HEK293T (cell line): Measurements from ENCODE around the gene SOBP.
A peak's percentile ranks its signal among the peaks of the same experiment; 100 is the strongest.

Experiments used
- CTCF ChIA-PET: fragments of 350-600 bp; formaldehyde crosslinking; extraction: SDS; loops from one replicate; lab custom pipeline; 2021; ENCODE audit warnings: antibody characterized with exemption, inconsistent platforms; lab: Yijun Ruan, JAX
- POLR2A ChIA-PET: fragments of 350-600 bp; formaldehyde crosslinking; extraction: SDS; loops from one replicate; lab custom pipeline; 2020; ENCODE audit warnings: antibody characterized with exemption, inconsistent platforms; lab: Yijun Ruan, JAX
- DNase-seq: peaks from one replicate; pipeline ENCODE4 v3.0.0; 2012; ENCODE audit warnings: mixed read lengths; ENCODE audit errors: extremely low spot score
- ARNT ChIP-seq: fragments of 450-650 bp; IDR thresholded peaks from 2 replicates; pipeline ENCODE4 v1.6.1; 2017; ENCODE audit warnings: mild to moderate bottlenecking
- BHLHE40 ChIP-seq: fragments of 450-650 bp; IDR thresholded peaks from 2 replicates; pipeline ENCODE4 v1.6.1; 2016; ENCODE audit warnings: mild to moderate bottlenecking, moderate library complexity, borderline replicate concordance
- CTBP1 ChIP-seq: fragments of 450-650 bp; IDR thresholded peaks from 2 replicates; pipeline ENCODE4 v1.6.1; 2016; ENCODE audit warnings: borderline replicate concordance
- ELF4 ChIP-seq: fragments of 450-650 bp; IDR thresholded peaks from 2 replicates; pipeline ENCODE4 v1.6.1; 2017; ENCODE audit warnings: antibody characterized with exemption
- FOXA1 ChIP-seq: fragments of 450-650 bp; IDR thresholded peaks from 2 replicates; pipeline ENCODE4 v1.6.1; 2016; ENCODE audit warnings: mild to moderate bottlenecking
- FOXK2 ChIP-seq: fragments of 450-650 bp; IDR thresholded peaks from 2 replicates; pipeline ENCODE4 v1.6.1; 2016; ENCODE audit warnings: mild to moderate bottlenecking
- FOXM1 ChIP-seq: fragments of 450-650 bp; IDR thresholded peaks from 2 replicates; pipeline ENCODE4 v1.6.1; 2017; ENCODE audit warnings: mild to moderate bottlenecking, borderline replicate concordance
- HDGF ChIP-seq: fragments of 450-650 bp; IDR thresholded peaks from 2 replicates; pipeline ENCODE4 v1.6.1; 2017; ENCODE audit warnings: antibody characterized with exemption, borderline replicate concordance
- L3MBTL2 ChIP-seq: fragments of 450-650 bp; conservative IDR thresholded peaks from 2 replicates; pipeline ENCODE4 v1.6.1; 2016; ENCODE audit warnings: mild to moderate bottlenecking
- LEF1 ChIP-seq: fragments of 450-650 bp; IDR thresholded peaks from 2 replicates; pipeline ENCODE4 v1.6.1; 2017; ENCODE audit warnings: mild to moderate bottlenecking, borderline replicate concordance
- NFRKB ChIP-seq: fragments of 450-650 bp; IDR thresholded peaks from 2 replicates; pipeline ENCODE4 v1.6.1; 2016; ENCODE audit warnings: mild to moderate bottlenecking, moderate library complexity
- PKNOX1 ChIP-seq: fragments of 450-650 bp; IDR thresholded peaks from 2 replicates; pipeline ENCODE4 v1.6.1; 2016
- SP1 ChIP-seq: fragments of 450-650 bp; IDR thresholded peaks from 2 replicates; pipeline ENCODE4 v1.6.1; 2017
- SUZ12 ChIP-seq: fragments of 450-650 bp; IDR thresholded peaks from 2 replicates; pipeline ENCODE4 v1.6.1; 2016; ENCODE audit warnings: mild to moderate bottlenecking
- TARDBP ChIP-seq: fragments of 450-650 bp; IDR thresholded peaks from 2 replicates; pipeline ENCODE4 v1.6.1; 2016
- ZNF384 ChIP-seq: fragments of 450-650 bp; IDR thresholded peaks from 2 replicates; pipeline ENCODE4 v1.6.1; 2016

The SOBP gene

GRCh38 chr6:107444277-107444676 lies 45.6 kb upstream of the SOBP start:
- ChIA-PET CTCF (no interaction called here), POLR2A (interaction anchor here (0.5 kb wide), 1 partner anchor 131 kb away, joined by 4 read pairs; no protein-coding TSS in a partner anchor)
- no peak for TF ChIP-seq FOXA1
- TF ChIP-seq SP1, result no peak
- no peak for TF ChIP-seq TARDBP
- TF ChIP-seq PKNOX1, result no peak
- TF ChIP-seq FOXM1, result no peak
- TF ChIP-seq SUZ12, result no peak
- TF ChIP-seq L3MBTL2, result no peak
- TF ChIP-seq CTBP1, result no peak
- TF ChIP-seq ZNF384, result no peak
- no peak for TF ChIP-seq ARNT
- TF ChIP-seq FOXK2, result no peak
- TF ChIP-seq LEF1, result no peak
- no peak for TF ChIP-seq ELF4
- no peak for TF ChIP-seq BHLHE40
- TF ChIP-seq NFRKB, result no peak
- TF ChIP-seq HDGF, result no peak
- no peak for DNase-seq

- ChIA-PET CTCF (no interaction called here), POLR2A (no interaction called here)
- TF ChIP-seq FOXK2 (no peak), FOXM1 (no peak), HDGF (no peak), FOXA1 (no peak), LEF1 (no peak), L3MBTL2 (no peak), CTBP1 (no peak), ELF4 (no peak), ARNT (no peak), SP1 (no peak), ZNF384 (no peak), PKNOX1 (no peak), TARDBP (no peak), NFRKB (no peak), BHLHE40 (no peak), SUZ12 (no peak)
- DNase-seq, result no peak
Measured at GRCh38 chr6:107447663-107448216, 42.2 kb upstream of the SOBP start.

- CTCF ChIA-PET, result no interaction called here
- POLR2A ChIA-PET, result no interaction called here
- DNase-seq, result no peak
- TF ChIP-seq NFRKB (no peak), ELF4 (no peak), FOXK2 (no peak), SUZ12 (no peak), FOXM1 (no peak), CTBP1 (no peak), TARDBP (no peak), HDGF (no peak), ZNF384 (no peak), LEF1 (no peak), PKNOX1 (no peak), ARNT (no peak), SP1 (no peak), L3MBTL2 (no peak), BHLHE40 (no peak), FOXA1 (no peak)
Measured at GRCh38 chr6:107448776-107449175, 41.1 kb upstream of the SOBP start.

DNA sequence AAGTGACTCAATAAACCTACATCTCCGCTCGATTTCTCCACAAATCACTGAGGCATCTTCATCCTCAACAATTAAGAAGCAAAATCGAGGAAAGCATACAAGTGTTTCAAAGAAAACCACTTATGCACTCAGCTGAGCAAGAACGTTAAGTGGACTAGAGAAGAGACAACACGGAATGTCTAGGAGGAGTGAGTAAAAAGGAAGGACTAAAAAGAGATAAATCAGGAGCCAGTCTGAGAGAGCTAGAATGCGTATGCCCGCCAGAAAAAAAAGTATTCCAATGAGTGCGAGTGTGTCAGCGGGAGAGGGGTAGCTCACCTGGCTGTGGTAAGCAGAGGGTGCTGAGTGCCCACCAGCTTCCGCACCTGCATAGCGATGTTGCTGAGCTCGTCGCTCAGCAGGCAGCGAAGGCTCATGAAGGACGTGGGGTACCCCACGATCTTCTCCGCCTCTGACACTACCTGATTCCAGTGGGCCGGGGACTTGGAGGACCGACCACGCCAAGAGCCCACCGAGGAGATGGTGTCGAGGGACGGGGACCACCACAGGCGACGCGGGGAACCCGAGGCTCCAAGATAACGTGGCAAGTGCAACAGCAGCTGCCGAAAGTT lies 31.1 kb upstream of the SOBP start:
- POLR2A ChIA-PET, result interaction anchor here (0.6 to 3.3 kb wide), 41 partner anchors 10 to 498 kb away, joined by 3 to 78 read pairs (median 3); partner anchors contain the start of genes BEND3 and SOBP
- TF ChIP-seq ZNF384 (peak; percentile 5; the same call in 1 of the 2 replicates), FOXA1 (no peak), SP1 (no peak), L3MBTL2 (peak; percentile 33; the same call in 1 of the 2 replicates)
- CTCF ChIA-PET, result interaction anchor here (0.6 to 2.2 kb wide), 9 partner anchors 14 to 345 kb away, joined by 3 to 7 read pairs (median 4); partner anchors contain the start of gene SOBP
- peak; percentile 38 for DNase-seq

DNA sequence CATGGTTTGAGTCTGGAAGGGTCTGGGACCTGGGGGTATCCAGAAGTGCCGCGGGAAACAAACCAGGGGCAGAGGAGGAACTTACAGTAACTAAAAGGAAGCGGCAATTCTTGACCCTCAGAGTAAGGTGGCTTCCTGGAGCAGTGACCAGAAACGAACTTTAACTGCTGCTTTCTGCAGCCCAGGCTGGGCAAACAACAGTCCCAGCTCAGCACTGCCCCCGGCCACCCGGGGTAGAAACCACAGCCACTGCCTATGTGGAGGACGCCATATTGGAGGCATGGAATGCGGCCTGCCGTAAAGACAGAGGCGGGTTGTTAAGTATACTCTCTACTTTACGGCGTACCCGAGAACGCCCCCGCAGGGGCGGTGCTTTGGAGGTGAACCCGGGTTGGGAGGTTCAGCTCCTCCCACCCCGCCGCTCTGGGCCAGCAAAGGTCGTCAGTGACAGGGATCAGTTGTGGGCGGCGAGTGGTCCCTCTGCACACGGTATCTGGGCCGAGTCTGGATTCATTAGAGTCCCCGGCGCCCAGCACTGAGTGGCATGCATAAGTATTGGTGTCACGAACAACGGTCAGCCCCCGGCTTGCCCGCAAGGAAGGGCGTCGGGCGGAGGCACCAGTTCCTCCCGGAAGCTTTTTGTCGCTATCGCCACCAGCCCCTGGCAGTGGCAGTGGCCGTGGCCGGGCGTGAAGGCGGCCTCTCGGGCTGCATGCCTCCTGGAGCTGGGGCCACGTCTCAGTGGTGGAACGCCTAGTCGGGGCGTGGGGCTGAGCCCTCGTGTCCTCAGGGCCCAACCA lies 30.4 kb upstream of the SOBP start, which contains the start of gene PDSS2:
TSS of gene PDSS2 (minus strand) at position 282 of the 800 bp plus-strand sequence. CDS start at position 3, 279 bp downstream.
- POLR2A ChIA-PET, result interaction anchor here (0.6 to 3.3 kb wide), 41 partner anchors 9 to 497 kb away, joined by 3 to 78 read pairs (median 3); partner anchors contain the start of genes BEND3 and SOBP
- TF ChIP-seq FOXM1, result no peak
- TF ChIP-seq NFRKB, result no peak
- peak; percentile 48; the same call in 1 of the 2 replicates for TF ChIP-seq PKNOX1
- no peak for TF ChIP-seq BHLHE40
- no peak for TF ChIP-seq TARDBP
- TF ChIP-seq LEF1, result no peak
- no peak for TF ChIP-seq ARNT
- no peak for TF ChIP-seq SP1
- peak; percentile 78 for TF ChIP-seq L3MBTL2
- TF ChIP-seq FOXK2, result no peak
- no peak for TF ChIP-seq HDGF
- CTCF ChIA-PET, result interaction anchor here (0.6 to 2.2 kb wide), 8 partner anchors 14 to 346 kb away, joined by 3 to 7 read pairs (median 4); partner anchors contain the start of gene SOBP
- peak; percentile 93 for DNase-seq
